ENCODE measurements around the gene C6orf132.

DNA sequence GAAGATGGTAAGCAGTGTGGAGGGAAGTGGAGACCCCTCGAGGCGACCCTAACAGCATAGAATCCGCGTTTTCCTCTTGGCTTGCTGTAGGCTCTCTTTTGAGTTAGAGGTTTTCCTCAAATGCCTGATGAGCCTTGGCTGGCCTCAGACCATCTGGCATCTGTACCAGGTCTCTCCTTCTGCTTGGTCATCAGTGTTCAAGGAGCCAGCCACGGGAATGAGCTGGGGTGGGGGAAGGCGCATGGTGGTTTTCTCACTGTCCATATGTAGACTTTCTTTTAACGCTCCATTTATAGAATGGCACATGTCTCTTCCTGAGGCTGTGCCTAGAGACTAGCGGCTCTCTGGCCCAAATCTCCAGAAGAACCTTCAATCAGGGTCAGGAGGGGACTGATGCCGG, 22.6 kb upstream of the C6orf132 start:
- no peak for TF ChIP-seq EP300 (IDR thresholded peaks at IDR 0.05)
- TF ChIP-seq, protein P1, sequence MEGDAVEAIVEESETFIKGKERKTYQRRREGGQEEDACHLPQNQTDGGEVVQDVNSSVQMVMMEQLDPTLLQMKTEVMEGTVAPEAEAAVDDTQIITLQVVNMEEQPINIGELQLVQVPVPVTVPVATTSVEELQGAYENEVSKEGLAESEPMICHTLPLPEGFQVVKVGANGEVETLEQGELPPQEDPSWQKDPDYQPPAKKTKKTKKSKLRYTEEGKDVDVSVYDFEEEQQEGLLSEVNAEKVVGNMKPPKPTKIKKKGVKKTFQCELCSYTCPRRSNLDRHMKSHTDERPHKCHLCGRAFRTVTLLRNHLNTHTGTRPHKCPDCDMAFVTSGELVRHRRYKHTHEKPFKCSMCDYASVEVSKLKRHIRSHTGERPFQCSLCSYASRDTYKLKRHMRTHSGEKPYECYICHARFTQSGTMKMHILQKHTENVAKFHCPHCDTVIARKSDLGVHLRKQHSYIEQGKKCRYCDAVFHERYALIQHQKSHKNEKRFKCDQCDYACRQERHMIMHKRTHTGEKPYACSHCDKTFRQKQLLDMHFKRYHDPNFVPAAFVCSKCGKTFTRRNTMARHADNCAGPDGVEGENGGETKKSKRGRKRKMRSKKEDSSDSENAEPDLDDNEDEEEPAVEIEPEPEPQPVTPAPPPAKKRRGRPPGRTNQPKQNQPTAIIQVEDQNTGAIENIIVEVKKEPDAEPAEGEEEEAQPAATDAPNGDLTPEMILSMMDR (IDR thresholded peaks at IDR 0.05) = no peak
- TF ChIP-seq POLR2A (IDR thresholded peaks at IDR 0.05) = no peak
- TF ChIP-seq POLR2AphosphoS5 (IDR thresholded peaks at IDR 0.05) = no peak
